WTC11 (cell line): ENCODE results near the gene ST6GALNAC6. TPM values are rescaled to one million over a fixed set of nuclear protein-coding genes. Genes with fewer than 3 reads are reported as not detected.

Experiments used
- ATAC-seq: fragments of 200-7000 bp; cut with Tn5 transposase; 2 replicates; pipeline ENCODE4 v1.10.0; 2021; ENCODE audit warnings: mild to moderate bottlenecking, moderate library complexity
- CTCF ChIA-PET: fragments of 300-600 bp; sonication (Branson Sonifier 250); formaldehyde crosslinking; loops from one replicate; lab custom pipeline; 2021; ENCODE audit warnings: antibody characterized with exemption; lab: Charles Lee
- POLR2A ChIA-PET: fragments of 350-600 bp; sonication (Branson Sonifier 250); formaldehyde crosslinking; loops from one replicate; lab custom pipeline; 2021; ENCODE audit warnings: antibody characterized with exemption; lab: Charles Lee
- DNase-seq: peaks from one replicate; pipeline ENCODE4 v3.0.0; 2021; ENCODE audit warnings: low spot score
- H3K27ac Mint-ChIP-seq: 2 replicates; pipeline ENCODE4 v1.8.0; 2021; ENCODE audit warnings: mixed read lengths
- H3K27me3 Mint-ChIP-seq: 2 replicates; pipeline ENCODE4 v1.8.0; 2021; ENCODE audit warnings: low read depth, mild to moderate bottlenecking, moderate library complexity, mixed read lengths
- H3K36me3 Mint-ChIP-seq: 2 replicates; pipeline ENCODE4 v1.8.0; 2021; ENCODE audit warnings: mixed read lengths
- H3K4me1 Mint-ChIP-seq: 2 replicates; pipeline ENCODE4 v1.8.0; 2022; ENCODE audit warnings: mixed read lengths
- H3K4me3 Mint-ChIP-seq: 2 replicates; pipeline ENCODE4 v1.8.0; 2021; ENCODE audit warnings: mild to moderate bottlenecking, moderate library complexity, mixed read lengths
- H3K9me3 Mint-ChIP-seq: 2 replicates; pipeline ENCODE4 v1.8.0; 2021; ENCODE audit warnings: mixed read lengths
- FOXK1 ChIP-seq: sonication (generic); formaldehyde crosslinking; IDR thresholded peaks from 2 replicates; pipeline ENCODE4 v1.8.0; 2022; ENCODE audit warnings: mild to moderate bottlenecking, moderate library complexity, missing genetic modification reagents
- JAZF1 ChIP-seq: fragments of 250-450 bp; sonication (Bioruptor Pico); IDR thresholded peaks from 2 replicates; pipeline ENCODE4 v1.9.0; 2021; ENCODE audit warnings: moderate library complexity, mild to moderate bottlenecking, inconsistent platforms
- NFYB ChIP-seq: sonication (generic); formaldehyde crosslinking; conservative IDR thresholded peaks from 2 replicates; pipeline ENCODE4 v1.8.0; 2022; ENCODE audit warnings: low read depth, missing genetic modification reagents
- PRDM15 ChIP-seq: sonication (generic); formaldehyde crosslinking; IDR thresholded peaks from 2 replicates; pipeline ENCODE4 v1.8.0; 2022; ENCODE audit warnings: missing genetic modification reagents
- SOX15 ChIP-seq: fragments of 250-450 bp; sonication (Bioruptor Pico); IDR thresholded peaks from 2 replicates; pipeline ENCODE4 v1.9.0; 2021; ENCODE audit warnings: mild to moderate bottlenecking
- ZNF396 ChIP-seq: fragments of 250-450 bp; sonication (Bioruptor Pico); IDR thresholded peaks from 2 replicates; pipeline ENCODE4 v1.8.0; 2021; ENCODE audit warnings: mild to moderate bottlenecking, moderate library complexity, borderline replicate concordance
- total RNA-seq: library from RNA; stranded (reverse); gene quantifications from 3 replicates; pipeline ENCODE4 v1.2.3, GENCODE V29; 2021
- TF ChIP-seq, protein P1 (sequence below): sonication (generic); formaldehyde crosslinking; conservative IDR thresholded peaks from 2 replicates; pipeline ENCODE4 v1.8.1; 2022; ENCODE audit warnings: mild to moderate bottlenecking, missing genetic modification reagents
- TF ChIP-seq, protein P2 (sequence below): sonication (generic); formaldehyde crosslinking; IDR thresholded peaks from 2 replicates; pipeline ENCODE4 v1.8.1; 2023; ENCODE audit warnings: mild to moderate bottlenecking, missing genetic modification reagents
- TF ChIP-seq, protein P3 (sequence below): sonication (generic); formaldehyde crosslinking; IDR thresholded peaks from 2 replicates; pipeline ENCODE4 v1.8.1; 2022; ENCODE audit warnings: missing genetic modification reagents, borderline replicate concordance
- TF ChIP-seq, protein P4 (sequence below): fragments of 250-450 bp; sonication (Bioruptor Pico); conservative IDR thresholded peaks from 2 replicates; pipeline ENCODE4 v1.9.0; 2021; ENCODE audit warnings: mild to moderate bottlenecking
- TF ChIP-seq, protein P5 (sequence below): fragments of 250-450 bp; sonication (Bioruptor Pico); IDR thresholded peaks from 2 replicates; pipeline ENCODE4 v2.1.2; 2022; ENCODE audit warnings: mild to moderate bottlenecking, moderate library complexity

ST6GALNAC6 gene
- total RNA-seq, 1 experiment from 2014 or later: 47.5 TPM

- ATAC-seq: no peak
- TF ChIP-seq, protein P1, sequence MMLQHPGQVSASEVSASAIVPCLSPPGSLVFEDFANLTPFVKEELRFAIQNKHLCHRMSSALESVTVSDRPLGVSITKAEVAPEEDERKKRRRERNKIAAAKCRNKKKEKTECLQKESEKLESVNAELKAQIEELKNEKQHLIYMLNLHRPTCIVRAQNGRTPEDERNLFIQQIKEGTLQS (CRISPR knock-in tag): no peak
- CTCF ChIA-PET: no interaction called here
- peaks cover 18% of the 10 kb centered on the region for H3K4me1 Mint-ChIP-seq
- H3K27me3 Mint-ChIP-seq: no peaks in the 10 kb centered on the region; the same call in 1 of the 2 replicates
- peaks cover 50% of the 10 kb centered on the region for H3K36me3 Mint-ChIP-seq
- no peak for DNase-seq
- H3K4me3 Mint-ChIP-seq: no peak overlapping the region
- POLR2A ChIA-PET: no interaction called here
- no peak overlapping the region for H3K27ac Mint-ChIP-seq
- H3K9me3 Mint-ChIP-seq: peaks cover 6% of the 10 kb centered on the region; the same call in 1 of the 2 replicates
Observed at GRCh38 chr9:127895811-127896210, 3.6 kb downstream of the ST6GALNAC6 start.

GRCh38 chr9:127893392-127893791 is 6.0 kb downstream of the ST6GALNAC6 start:
- TF ChIP-seq, protein P2, sequence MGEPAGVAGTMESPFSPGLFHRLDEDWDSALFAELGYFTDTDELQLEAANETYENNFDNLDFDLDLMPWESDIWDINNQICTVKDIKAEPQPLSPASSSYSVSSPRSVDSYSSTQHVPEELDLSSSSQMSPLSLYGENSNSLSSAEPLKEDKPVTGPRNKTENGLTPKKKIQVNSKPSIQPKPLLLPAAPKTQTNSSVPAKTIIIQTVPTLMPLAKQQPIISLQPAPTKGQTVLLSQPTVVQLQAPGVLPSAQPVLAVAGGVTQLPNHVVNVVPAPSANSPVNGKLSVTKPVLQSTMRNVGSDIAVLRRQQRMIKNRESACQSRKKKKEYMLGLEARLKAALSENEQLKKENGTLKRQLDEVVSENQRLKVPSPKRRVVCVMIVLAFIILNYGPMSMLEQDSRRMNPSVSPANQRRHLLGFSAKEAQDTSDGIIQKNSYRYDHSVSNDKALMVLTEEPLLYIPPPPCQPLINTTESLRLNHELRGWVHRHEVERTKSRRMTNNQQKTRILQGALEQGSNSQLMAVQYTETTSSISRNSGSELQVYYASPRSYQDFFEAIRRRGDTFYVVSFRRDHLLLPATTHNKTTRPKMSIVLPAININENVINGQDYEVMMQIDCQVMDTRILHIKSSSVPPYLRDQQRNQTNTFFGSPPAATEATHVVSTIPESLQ: no peak
- no peak for TF ChIP-seq NFYB (CRISPR knock-in tag)
- TF ChIP-seq ZNF396: no peak
- TF ChIP-seq JAZF1 (CRISPR knock-in tag): no peak
- TF ChIP-seq SOX15 (CRISPR knock-in tag): no peak
- TF ChIP-seq, protein P3, sequence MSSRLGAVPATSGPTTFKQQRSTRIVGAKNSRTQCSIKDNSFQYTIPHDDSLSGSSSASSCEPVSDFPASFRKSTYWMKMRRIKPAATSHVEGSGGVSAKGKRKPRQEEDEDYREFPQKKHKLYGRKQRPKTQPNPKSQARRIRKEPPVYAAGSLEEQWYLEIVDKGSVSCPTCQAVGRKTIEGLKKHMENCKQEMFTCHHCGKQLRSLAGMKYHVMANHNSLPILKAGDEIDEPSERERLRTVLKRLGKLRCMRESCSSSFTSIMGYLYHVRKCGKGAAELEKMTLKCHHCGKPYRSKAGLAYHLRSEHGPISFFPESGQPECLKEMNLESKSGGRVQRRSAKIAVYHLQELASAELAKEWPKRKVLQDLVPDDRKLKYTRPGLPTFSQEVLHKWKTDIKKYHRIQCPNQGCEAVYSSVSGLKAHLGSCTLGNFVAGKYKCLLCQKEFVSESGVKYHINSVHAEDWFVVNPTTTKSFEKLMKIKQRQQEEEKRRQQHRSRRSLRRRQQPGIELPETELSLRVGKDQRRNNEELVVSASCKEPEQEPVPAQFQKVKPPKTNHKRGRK (CRISPR knock-in tag): no peak
- no peak for TF ChIP-seq FOXK1 (CRISPR knock-in tag)
- TF ChIP-seq, protein P4, sequence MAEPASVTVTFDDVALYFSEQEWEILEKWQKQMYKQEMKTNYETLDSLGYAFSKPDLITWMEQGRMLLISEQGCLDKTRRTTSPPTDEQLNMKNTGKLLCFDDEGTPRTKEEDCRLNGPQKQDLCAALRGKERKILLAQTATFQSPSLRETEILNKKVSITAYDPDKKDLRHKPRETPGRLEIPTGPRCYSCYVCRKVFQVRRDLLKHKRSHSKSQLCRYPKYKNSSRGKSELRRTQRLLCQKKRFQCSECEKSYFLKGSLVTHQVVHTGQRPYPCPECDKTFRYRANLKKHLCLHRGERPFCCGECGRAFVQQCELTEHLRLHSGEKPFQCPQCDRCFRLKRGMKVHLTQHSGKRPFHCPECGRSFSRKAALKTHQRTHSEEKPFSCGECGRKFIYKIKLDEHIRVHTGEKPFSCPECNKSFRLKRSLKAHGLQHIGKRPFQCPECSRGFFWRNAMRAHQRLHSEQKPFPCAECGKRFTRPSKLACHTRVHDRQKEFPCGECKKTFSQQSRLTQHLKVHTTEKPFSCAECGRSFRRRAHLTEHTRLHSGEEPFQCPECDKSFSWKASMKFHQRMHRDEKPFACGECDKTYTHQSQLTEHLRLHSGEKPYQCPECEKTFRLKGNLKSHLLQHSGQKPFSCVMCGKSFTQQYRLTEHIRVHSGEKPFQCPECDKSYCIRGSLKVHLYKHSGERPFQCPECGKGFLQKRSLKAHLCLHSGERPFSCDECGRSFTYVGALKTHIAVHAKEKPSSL: no peak
- TF ChIP-seq PRDM15 (CRISPR knock-in tag): no peak
- TF ChIP-seq, protein P5, sequence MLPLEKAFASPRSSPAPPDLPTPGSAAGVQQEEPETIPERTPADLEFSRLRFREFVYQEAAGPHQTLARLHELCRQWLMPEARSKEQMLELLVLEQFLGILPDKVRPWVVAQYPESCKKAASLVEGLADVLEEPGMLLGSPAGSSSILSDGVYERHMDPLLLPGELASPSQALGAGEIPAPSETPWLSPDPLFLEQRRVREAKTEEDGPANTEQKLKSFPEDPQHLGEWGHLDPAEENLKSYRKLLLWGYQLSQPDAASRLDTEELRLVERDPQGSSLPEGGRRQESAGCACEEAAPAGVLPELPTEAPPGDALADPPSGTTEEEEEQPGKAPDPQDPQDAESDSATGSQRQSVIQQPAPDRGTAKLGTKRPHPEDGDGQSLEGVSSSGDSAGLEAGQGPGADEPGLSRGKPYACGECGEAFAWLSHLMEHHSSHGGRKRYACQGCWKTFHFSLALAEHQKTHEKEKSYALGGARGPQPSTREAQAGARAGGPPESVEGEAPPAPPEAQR (CRISPR knock-in tag): no peak
- ChIA-PET CTCF (no interaction called here), POLR2A (no interaction called here)
- no peak for ATAC-seq
- Mint-ChIP-seq H3K4me3 (no peak overlapping the region), H3K9me3 (peaks cover 6% of the 10 kb centered on the region; the same call in 1 of the 2 replicates), H3K27ac (no peak overlapping the region), H3K36me3 (peaks cover 61% of the 10 kb centered on the region), H3K4me1 (peaks cover 11% of the 10 kb centered on the region), H3K27me3 (no peaks in the 10 kb centered on the region)
- no peak for DNase-seq
